Uterus (tissue), 4 donors: ENCODE measurements around the gene TUT4. TPM values are rescaled to one million over a fixed set of nuclear protein-coding genes. Genes with fewer than 3 reads are reported as not detected.

ENCODE experiments used
- DNase-seq, 2 donors: peaks; one replicate each; pipeline ENCODE4 v3.0.0-alpha.2; 2019 to 2020
- H3K27ac ChIP-seq, 2 donors: fragments of 200-600 bp; sonication (generic); 1 replicate in 1 of 2; 2 replicates in 1 of 2; pipeline ENCODE4 v1.5.1; 2016 to 2018
- H3K27me3 ChIP-seq, 2 donors: fragments of 200-600 bp; sonication (generic); one replicate each; pipeline ENCODE4 v1.5.1; 2018 to 2019; ENCODE audit warnings: control low read depth in 1 of 2
- H3K36me3 ChIP-seq, 2 donors: fragments of 200-600 bp; sonication (generic); one replicate each; pipeline ENCODE4 v1.5.1; 2019; ENCODE audit warnings: control low read depth in 1 of 2
- H3K4me1 ChIP-seq, 2 donors: fragments of 200-600 bp; sonication (generic); one replicate each; pipeline ENCODE4 v1.5.1; 2018 to 2019; ENCODE audit warnings: control low read depth in 1 of 2
- H3K4me3 ChIP-seq, 2 donors: fragments of 200-600 bp; sonication (generic); 1 replicate in 1 of 2; 2 replicates in 1 of 2; pipeline ENCODE4 v1.5.1; 2018 to 2019; ENCODE audit warnings: mild to moderate bottlenecking in 1 of 2
- H3K9me3 ChIP-seq, 2 donors: fragments of 200-600 bp; sonication (generic); one replicate each; pipeline ENCODE4 v1.5.1; 2019; ENCODE audit warnings: control low read depth in 1 of 2
- CTCF ChIP-seq, 4 experiments: fragments of 200-600 bp in 2 of 4; fragments of 450-650 bp in 2 of 4; sonication (generic) in 2 of 4; IDR thresholded peaks; one replicate each; pipeline ENCODE4 v1.5.1; 2016 to 2019; ENCODE audit warnings: antibody characterized with exemption in 4 of 4, mild to moderate bottlenecking in 2 of 4, moderate library complexity in 1 of 4
- POLR2A ChIP-seq, 2 donors: fragments of 450-650 bp; IDR thresholded peaks; one replicate each; pipeline ENCODE4 v1.6.1; 2016; ENCODE audit warnings: antibody characterized with exemption in 2 of 2, mild to moderate bottlenecking in 1 of 2, moderate library complexity in 1 of 2
- intact Hi-C: fragments of 100-400 bp; cut with DNase I; formaldehyde crosslinking; loops from one replicate; pipeline ENCODE4 v1.15.1; 2023; ENCODE audit warnings: low total_unique reads
- total RNA-seq, 4 donors: library from RNA; depleted of rRNA in 3 of 4; stranded (reverse); fragments of >200 nt in 3 of 4; gene quantifications; one replicate each; pipeline versions ENCODE4 v1.1.0 to v1.2.4, GENCODE V29; 2014 to 2023
- donor health status: DM: yes; HTN: yes; CAD: no.

TUT4 gene
- total RNA-seq, 4 donors from 2014 or later = 105 to 138 (median 127) TPM

GRCh38 chr1:52432807-52433206 is 120.1 kb downstream of the TUT4 start:
- Histone ChIP-seq H3K27ac (no peak overlapping the region), H3K9me3 (no peaks in the 10 kb centered on the region), H3K4me1 (no peaks in the 10 kb centered on the region), H3K36me3 (no peaks in the 10 kb centered on the region), H3K4me3 (no peak overlapping the region), H3K27me3 (no peaks in the 10 kb centered on the region)
- no peak for DNase-seq
- intact Hi-C loops = no loop called here
- TF ChIP-seq CTCF (IDR thresholded peaks at IDR 0.05) (no peak), POLR2A (IDR thresholded peaks at IDR 0.05) (no peak)

DNA sequence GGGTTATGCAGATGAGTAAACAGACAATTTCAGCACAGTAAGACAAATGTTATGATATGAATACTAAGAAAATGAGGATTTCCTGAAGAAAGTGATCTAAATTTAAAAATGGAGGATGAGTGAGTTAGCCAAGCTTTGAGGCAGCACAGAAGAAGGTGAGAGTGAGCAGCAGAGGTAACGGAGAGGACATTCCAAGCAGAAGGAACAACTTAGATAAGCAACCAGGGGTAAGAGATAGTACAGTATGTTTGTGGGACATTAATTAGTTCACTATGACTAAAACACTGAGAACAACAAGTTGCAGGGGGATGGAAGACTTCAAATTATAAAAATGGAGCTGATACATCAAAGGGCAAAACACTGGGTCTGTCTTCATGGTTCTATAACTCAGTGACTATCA is 125.7 kb downstream of the TUT4 start:
- Histone ChIP-seq H3K36me3 (no peaks in the 10 kb centered on the region), H3K27ac (no peak overlapping the region), H3K27me3 (no peaks in the 10 kb centered on the region), H3K4me1 (no peaks in the 10 kb centered on the region), H3K9me3 (no peaks in the 10 kb centered on the region), H3K4me3 (no peak overlapping the region)
- no peak for DNase-seq
- intact Hi-C loops = no loop called here
- TF ChIP-seq CTCF (IDR thresholded peaks at IDR 0.05) = no peak
- TF ChIP-seq POLR2A (IDR thresholded peaks at IDR 0.05) = no peak

- Histone ChIP-seq H3K27me3 (no peaks in the 10 kb centered on the region), H3K27ac (no peak overlapping the region), H3K36me3 (no peaks in the 10 kb centered on the region), H3K9me3 (no peaks in the 10 kb centered on the region), H3K4me1 (no peaks in the 10 kb centered on the region), H3K4me3 (no peak overlapping the region)
- no peak for TF ChIP-seq CTCF (IDR thresholded peaks at IDR 0.05)
- no peak for TF ChIP-seq POLR2A (IDR thresholded peaks at IDR 0.05)
- intact Hi-C loops = no loop called here
- DNase-seq = no peak
Measured at GRCh38 chr1:52426371-52426770, 126.5 kb downstream of the TUT4 start.

- no peaks in the 10 kb centered on the region for H3K27me3 ChIP-seq
- H3K36me3 ChIP-seq = no peaks in the 10 kb centered on the region
- no peak for DNase-seq
- H3K4me1 ChIP-seq = no peaks in the 10 kb centered on the region
- H3K9me3 ChIP-seq = no peaks in the 10 kb centered on the region
- H3K4me3 ChIP-seq = no peak overlapping the region
- H3K27ac ChIP-seq = no peak overlapping the region
- intact Hi-C loops = no loop called here
- TF ChIP-seq POLR2A (IDR thresholded peaks at IDR 0.05) = no peak
Measured at GRCh38 chr1:52424813-52425212, 128.1 kb downstream of the TUT4 start.

- no peak for TF ChIP-seq CTCF (IDR thresholded peaks at IDR 0.05)
- no peak for TF ChIP-seq POLR2A (IDR thresholded peaks at IDR 0.05)
- intact Hi-C loops = no loop called here
- H3K27me3 ChIP-seq = no peaks in the 10 kb centered on the region
- H3K9me3 ChIP-seq = no peaks in the 10 kb centered on the region
- DNase-seq = no peak
- no peaks in the 10 kb centered on the region for H3K36me3 ChIP-seq
- H3K4me3 ChIP-seq = no peak overlapping the region
- H3K27ac ChIP-seq = no peak overlapping the region
- H3K4me1 ChIP-seq = no peaks in the 10 kb centered on the region
Measured at GRCh38 chr1:52424231-52424636, 128.7 kb downstream of the TUT4 start.

GRCh38 chr1:52423771-52424170 is 129.1 kb downstream of the TUT4 start:
- no peak overlapping the region for H3K27ac ChIP-seq
- intact Hi-C loops = no loop called here

More at GRCh38 chr1:52423771-52424170, 129.1 kb downstream of the TUT4 start:
- Histone ChIP-seq H3K4me3 (no peak overlapping the region), H3K4me1 (no peaks in the 10 kb centered on the region), H3K36me3 (no peaks in the 10 kb centered on the region), H3K9me3 (no peaks in the 10 kb centered on the region), H3K27me3 (no peaks in the 10 kb centered on the region)
- TF ChIP-seq POLR2A (IDR thresholded peaks at IDR 0.05) = no peak
- no peak for TF ChIP-seq CTCF (IDR thresholded peaks at IDR 0.05)
- no peak for DNase-seq
